Muscle layer of colon (tissue), 2 donors: ENCODE measurements around the gene VWC2.

Experiments used
- H3K27ac ChIP-seq: one replicate; pipeline ENCODE4 v1.7.0; 2013; ENCODE audit warnings: low read depth, mild to moderate bottlenecking, low read length, moderate library complexity
- H3K27me3 ChIP-seq, 2 donors: one replicate each; pipeline ENCODE4 v1.7.0; 2013; ENCODE audit warnings: low read length in 2 of 2, mild to moderate bottlenecking in 2 of 2; ENCODE audit not compliant: insufficient read depth in 2 of 2, control insufficient read depth in 1 of 2
- H3K36me3 ChIP-seq: one replicate; pipeline ENCODE4 v1.7.0; 2013; ENCODE audit warnings: mild to moderate bottlenecking, low read length; ENCODE audit not compliant: insufficient read depth
- H3K4me1 ChIP-seq: one replicate; pipeline ENCODE4 v1.7.0; 2013; ENCODE audit warnings: mild to moderate bottlenecking, low read length; ENCODE audit not compliant: insufficient read depth
- H3K4me3 ChIP-seq, 2 donors: one replicate each; pipeline ENCODE4 v1.7.0; 2013; ENCODE audit warnings: low read length in 2 of 2, low read depth in 1 of 2, mild to moderate bottlenecking in 1 of 2, moderate library complexity in 1 of 2
- H3K9ac ChIP-seq: one replicate; pipeline ENCODE4 v1.7.0; 2013; ENCODE audit warnings: low read length
- H3K9me3 ChIP-seq: one replicate; pipeline ENCODE4 v1.7.0; 2013; ENCODE audit warnings: mild to moderate bottlenecking, low read length
- donor health status: abdominal sarcoma.
- donor health status: Adenocarcinoma of cecum.

The VWC2 gene

GRCh38 chr7:49892481-49892880 is 119.0 kb downstream of the VWC2 start:
- H3K4me1 ChIP-seq = no peaks in the 10 kb centered on the region
- no peaks in the 10 kb centered on the region for H3K27me3 ChIP-seq
- no peaks in the 10 kb centered on the region for H3K9me3 ChIP-seq
- H3K9ac ChIP-seq = no peak overlapping the region
- H3K4me3 ChIP-seq = no peak overlapping the region
- no peak overlapping the region for H3K27ac ChIP-seq
- H3K36me3 ChIP-seq = no peaks in the 10 kb centered on the region

GRCh38 chr7:49893131-49893530 is 119.7 kb downstream of the VWC2 start:
- Histone ChIP-seq H3K27ac (no peak overlapping the region), H3K36me3 (no peaks in the 10 kb centered on the region)

GRCh38 chr7:49894543-49894942 is 121.1 kb downstream of the VWC2 start:
- H3K27me3 ChIP-seq = no peaks in the 10 kb centered on the region
- no peaks in the 10 kb centered on the region for H3K9me3 ChIP-seq
- H3K27ac ChIP-seq = no peak overlapping the region
- no peaks in the 10 kb centered on the region for H3K4me1 ChIP-seq
- H3K9ac ChIP-seq = no peak overlapping the region
- no peaks in the 10 kb centered on the region for H3K36me3 ChIP-seq
- H3K4me3 ChIP-seq = no peak overlapping the region

More at GRCh38 chr7:49893131-49893530, 119.7 kb downstream of the VWC2 start:
- Histone ChIP-seq H3K27me3 (no peaks in the 10 kb centered on the region), H3K9ac (no peak overlapping the region), H3K9me3 (no peaks in the 10 kb centered on the region), H3K4me1 (no peaks in the 10 kb centered on the region), H3K4me3 (no peak overlapping the region)

DNA sequence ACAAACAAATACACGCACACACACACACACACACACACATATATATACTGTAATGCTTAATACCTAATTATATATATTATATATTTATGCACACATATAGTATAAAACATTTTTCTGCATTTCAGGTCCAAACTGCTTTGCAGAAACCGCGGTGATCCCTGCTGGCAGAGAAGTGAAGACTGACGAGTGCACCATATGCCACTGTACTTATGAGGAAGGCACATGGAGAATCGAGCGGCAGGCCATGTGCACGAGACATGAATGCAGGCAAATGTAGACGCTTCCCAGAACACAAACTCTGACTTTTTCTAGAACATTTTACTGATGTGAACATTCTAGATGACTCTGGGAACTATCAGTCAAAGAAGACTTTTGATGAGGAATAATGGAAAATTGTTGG is 138.5 kb downstream of the VWC2 start:
- Histone ChIP-seq H3K36me3 (no peaks in the 10 kb centered on the region), H3K27ac (no peak overlapping the region), H3K9ac (no peak overlapping the region), H3K9me3 (no peaks in the 10 kb centered on the region), H3K4me1 (no peaks in the 10 kb centered on the region), H3K27me3 (no peaks in the 10 kb centered on the region), H3K4me3 (no peak overlapping the region)

- Histone ChIP-seq H3K4me1 (no peaks in the 10 kb centered on the region), H3K27ac (no peak overlapping the region), H3K4me3 (no peak overlapping the region), H3K27me3 (no peaks in the 10 kb centered on the region), H3K9me3 (no peaks in the 10 kb centered on the region), H3K9ac (no peak overlapping the region), H3K36me3 (no peaks in the 10 kb centered on the region)
These were observed 153.3 kb downstream of the VWC2 start for GRCh38 chr7:49926720-49927119.

GRCh38 chr7:49927631-49928030 is 154.2 kb downstream of the VWC2 start:
- Histone ChIP-seq H3K36me3 (no peaks in the 10 kb centered on the region), H3K4me3 (no peak overlapping the region), H3K9ac (no peak overlapping the region), H3K27ac (no peak overlapping the region), H3K4me1 (no peaks in the 10 kb centered on the region), H3K27me3 (no peaks in the 10 kb centered on the region), H3K9me3 (no peaks in the 10 kb centered on the region)

DNA sequence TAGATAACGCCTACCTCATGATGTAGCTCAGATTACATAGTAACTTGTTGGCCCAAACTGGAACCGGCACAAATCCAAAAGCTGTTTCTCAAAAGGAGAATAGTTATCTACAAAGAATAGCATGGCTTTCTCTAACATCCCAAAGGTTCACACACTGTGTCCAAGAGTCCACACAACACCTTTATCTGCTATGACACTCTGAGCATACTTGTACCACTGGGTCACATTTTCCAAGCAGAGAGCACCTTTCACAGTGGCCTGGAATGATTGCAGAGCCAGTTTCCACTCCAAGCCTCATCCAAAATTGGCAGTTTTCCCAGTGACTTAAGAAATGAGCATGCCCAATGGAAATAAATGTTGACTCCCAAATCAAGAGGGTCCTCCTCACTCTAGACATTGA is 155.3 kb downstream of the VWC2 start:
- H3K9me3 ChIP-seq = no peaks in the 10 kb centered on the region
- H3K9ac ChIP-seq = no peak overlapping the region
- H3K4me3 ChIP-seq = no peak overlapping the region
- no peaks in the 10 kb centered on the region for H3K4me1 ChIP-seq
- no peaks in the 10 kb centered on the region for H3K36me3 ChIP-seq
- H3K27ac ChIP-seq = no peak overlapping the region
- no peaks in the 10 kb centered on the region for H3K27me3 ChIP-seq

DNA sequence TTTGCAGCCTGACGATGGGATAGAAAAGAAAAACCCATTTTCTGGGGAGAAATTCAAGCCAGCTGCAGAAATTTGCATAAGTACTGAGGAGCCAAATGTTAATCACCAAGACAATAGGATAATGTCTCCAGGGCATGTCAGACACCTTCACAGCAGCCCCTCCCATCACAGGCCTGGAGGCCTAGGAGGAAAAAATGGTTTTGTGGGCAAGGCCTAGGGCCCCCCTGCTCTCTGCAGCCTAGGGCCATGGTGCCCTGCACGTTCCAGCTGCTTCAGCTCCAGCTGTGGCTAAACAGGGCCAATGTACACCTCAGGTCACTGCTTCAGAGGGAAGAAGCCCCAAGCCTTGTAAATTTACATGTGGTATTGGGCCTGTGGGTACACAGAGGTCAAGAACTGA is 158.2 kb downstream of the VWC2 start:
- no peaks in the 10 kb centered on the region for H3K4me1 ChIP-seq

GRCh38 chr7:49937608-49938007 is 164.2 kb downstream of the VWC2 start:
- Histone ChIP-seq H3K4me3 (no peak overlapping the region), H3K9ac (no peak overlapping the region), H3K36me3 (no peaks in the 10 kb centered on the region), H3K4me1 (no peaks in the 10 kb centered on the region), H3K27me3 (no peaks in the 10 kb centered on the region), H3K27ac (no peak overlapping the region), H3K9me3 (no peaks in the 10 kb centered on the region)

More for the DNA sequence above, 158.2 kb downstream of the VWC2 start:
- Histone ChIP-seq H3K36me3 (no peaks in the 10 kb centered on the region), H3K9me3 (no peaks in the 10 kb centered on the region), H3K9ac (no peak overlapping the region), H3K27ac (no peak overlapping the region), H3K27me3 (no peaks in the 10 kb centered on the region), H3K4me3 (no peak overlapping the region)
